ENCODE results near the gene ACIN1.
A peak's percentile ranks its signal among the peaks of the same experiment; 100 is the strongest.

ACIN1 gene

GRCh38 chr14:23009483-23009938 lies 85.4 kb downstream of the ACIN1 start:
- peak; percentile 5 for DNase-seq

- peak; percentile 27 for DNase-seq
Measured at GRCh38 chr14:23008831-23009230, 86.1 kb downstream of the ACIN1 start.
